ENCODE data around the gene CYRIA. TPM values are rescaled to one million over a fixed set of nuclear protein-coding genes. Genes with fewer than 3 reads are reported as not detected.

The CYRIA gene
- total RNA-seq, 2 donors from 2014 or later = 1.7 to 2.8 TPM

- no peak overlapping the region for H3K4me3 ChIP-seq
- no peaks in the 10 kb centered on the region for H3K4me1 ChIP-seq
- TF ChIP-seq CTCF (IDR thresholded peaks at IDR 0.05) = no peak
- no peaks in the 10 kb centered on the region for H3K36me3 ChIP-seq
- H3K9me3 ChIP-seq = no peaks in the 10 kb centered on the region
- no peak for DNase-seq (ENCODE audit: low spot score)
- H3K27me3 ChIP-seq = no peaks in the 10 kb centered on the region
- no peak overlapping the region for H3K27ac ChIP-seq
Measured at GRCh38 chr2:16685340-16685715, 19.7 kb upstream of the CYRIA start.

- Histone ChIP-seq H3K9me3 (no peaks in the 10 kb centered on the region), H3K36me3 (no peaks in the 10 kb centered on the region), H3K27me3 (no peaks in the 10 kb centered on the region), H3K4me1 (no peaks in the 10 kb centered on the region), H3K27ac (no peak overlapping the region), H3K4me3 (no peak overlapping the region)
- TF ChIP-seq CTCF (IDR thresholded peaks at IDR 0.05) = no peak
- DNase-seq (ENCODE audit: low spot score) = no peak
Measured at GRCh38 chr2:16684676-16685339, 19.2 kb upstream of the CYRIA start.

- Histone ChIP-seq H3K9me3 (peaks cover 0 to 2% of the 10 kb centered on the region in 2 donors), H3K27me3 (no peaks in the 10 kb centered on the region), H3K4me1 (no peaks in the 10 kb centered on the region), H3K27ac (no peak overlapping the region), H3K36me3 (no peaks in the 10 kb centered on the region), H3K4me3 (no peak overlapping the region)
- DNase-seq (ENCODE audit: low spot score) = no peak
- no peak for TF ChIP-seq CTCF (IDR thresholded peaks at IDR 0.05)
Measured at GRCh38 chr2:16683576-16683975, 17.9 kb upstream of the CYRIA start.

DNA sequence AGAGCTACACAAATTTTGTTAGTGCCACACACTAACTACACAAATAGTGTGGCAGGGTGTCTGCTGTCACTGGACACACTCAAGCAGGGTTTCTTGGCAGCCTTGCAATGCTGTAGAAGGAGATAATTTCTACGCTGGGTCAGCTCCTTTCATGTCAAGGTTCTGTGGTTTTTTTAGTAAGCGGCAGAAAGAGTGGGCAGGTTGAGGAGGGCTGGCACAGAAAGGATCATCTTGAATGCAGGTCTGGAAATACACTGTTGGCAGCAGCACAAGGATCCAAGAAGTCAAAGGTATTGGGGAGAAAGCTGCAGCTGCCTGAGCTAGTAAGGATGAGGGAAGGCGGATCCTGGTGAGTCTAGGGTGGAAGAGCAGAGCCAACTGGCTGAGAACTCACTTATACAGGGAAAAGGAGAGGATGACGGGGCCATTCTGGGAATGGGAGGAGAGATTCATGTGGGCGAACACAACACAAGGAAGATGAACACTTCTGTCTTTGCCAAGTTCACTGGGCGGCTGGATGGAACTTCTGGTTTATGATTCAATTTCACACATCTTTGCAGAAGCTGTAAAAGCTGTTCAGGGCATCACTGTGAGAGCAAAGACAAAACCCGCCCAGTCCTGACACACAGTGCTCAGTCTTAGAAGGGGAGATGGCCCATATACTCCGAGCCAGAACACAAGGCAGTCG, 16.9 kb upstream of the CYRIA start:
- Histone ChIP-seq H3K36me3 (no peaks in the 10 kb centered on the region), H3K27me3 (no peaks in the 10 kb centered on the region), H3K4me3 (no peak overlapping the region), H3K27ac (no peak overlapping the region), H3K9me3 (peaks cover 0 to 12% of the 10 kb centered on the region in 2 donors), H3K4me1 (no peaks in the 10 kb centered on the region)
- no peak for DNase-seq (ENCODE audit: low spot score)
- no peak for TF ChIP-seq CTCF (IDR thresholded peaks at IDR 0.05)

DNA sequence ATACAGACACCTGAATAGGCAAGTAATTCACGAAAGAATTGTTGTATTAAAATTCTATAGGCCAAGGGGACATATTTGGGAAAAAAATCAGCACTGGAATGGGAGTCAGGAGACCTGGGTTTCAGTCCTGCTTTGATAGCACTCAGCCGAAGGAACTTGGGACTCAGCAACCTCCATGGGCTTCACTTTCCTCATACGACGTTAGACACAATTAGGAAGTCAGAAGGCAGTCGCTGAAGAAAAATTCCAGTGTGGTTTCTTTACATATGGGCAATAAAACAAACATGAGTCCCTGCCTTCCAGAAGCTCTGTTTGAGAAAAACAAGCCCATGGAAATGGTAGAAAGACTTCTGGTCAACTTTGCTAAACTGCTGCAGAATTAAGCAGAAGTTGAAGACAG, 15.1 kb upstream of the CYRIA start:
- Histone ChIP-seq H3K36me3 (no peaks in the 10 kb centered on the region), H3K27ac (no peak overlapping the region), H3K27me3 (no peaks in the 10 kb centered on the region), H3K4me3 (no peak overlapping the region), H3K4me1 (no peaks in the 10 kb centered on the region), H3K9me3 (peaks cover 0 to 12% of the 10 kb centered on the region in 2 donors)
- TF ChIP-seq CTCF (IDR thresholded peaks at IDR 0.05) = no peak
- DNase-seq (ENCODE audit: low spot score) = no peak
